ENCODE measurements around the gene MDGA2. TPM values are rescaled to one million over a fixed set of nuclear protein-coding genes. Genes with fewer than 3 reads are reported as not detected.

Gene MDGA2
- total and polyA plus RNA-seq, 2 of the 4 experiments (the other 2 are of a cell fraction), result 0.02 TPM; not detected in 1

DNA sequence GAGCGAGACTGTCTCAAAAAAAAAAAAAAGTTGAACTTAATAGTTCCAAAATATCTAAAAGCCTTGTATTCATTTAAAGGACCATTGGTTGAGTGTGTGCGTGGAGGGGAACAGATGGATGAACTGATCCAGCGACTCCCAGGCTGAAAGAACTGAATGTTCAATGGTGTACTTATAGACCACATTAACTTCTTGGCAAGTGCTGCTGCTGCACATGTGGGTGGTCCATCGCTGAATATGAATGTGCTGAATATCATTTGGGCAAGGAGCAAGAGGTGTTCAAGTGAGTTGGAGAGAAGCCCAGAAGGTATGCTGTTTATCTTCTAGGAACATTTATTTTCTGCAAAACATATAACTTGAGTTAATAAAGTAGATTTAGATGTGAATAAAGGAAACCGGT is 734.8 kb downstream of the MDGA2 start:
- ATAC-seq (ENCODE audit: low read depth), result no peak
- H2BK120ac ChIP-seq (ENCODE audit: low read depth, low read length), result no peak overlapping the region
- DNase-seq, result no peak
- WGBS, 2 experiments (ENCODE audit: extremely low coverage in 2 of 2, insufficient read length in 1 of 2), result no CpG with 5 or more reads among the region's 5 CpGs
- no peak overlapping the region for H3K4me3 ChIP-seq (ENCODE audit: insufficient read depth, low read depth, low read length)
- no peaks in the 10 kb centered on the region for H3K4me1 ChIP-seq (ENCODE audit: control insufficient read depth, insufficient read depth, low read length)
- no peak overlapping the region for H3K4me2 ChIP-seq (ENCODE audit: low read depth, low read length)
- H3K4ac ChIP-seq (ENCODE audit: low read depth, low read length), result no peak overlapping the region
- no peak overlapping the region for H4K5ac ChIP-seq (ENCODE audit: low read depth, low read length)
- H4K91ac ChIP-seq (ENCODE audit: insufficient read depth, low read depth, low read length), result no peak overlapping the region
- H2AK9ac ChIP-seq (replicated peaks; ENCODE audit: low read depth, low read length, poor library complexity), result no peak overlapping the region
- H2BK15ac ChIP-seq (ENCODE audit: low read depth, low read length), result no peak overlapping the region
- no peak overlapping the region for H4K8ac ChIP-seq (ENCODE audit: low read depth in 2 of 2, low read length in 2 of 2)
- intact Hi-C loops (cut with micrococcal nuclease), result no loop called here
- POLR2A ChIA-PET (ENCODE audit: unreplicated experiment), result no interaction called here
- H2AK5ac ChIP-seq (ENCODE audit: low read depth, low read length), result no peak overlapping the region
- BruUV-seq (replicated peaks), result no TSS peak
- TF ChIP-seq CEBPB (IDR thresholded peaks at IDR 0.05; ENCODE audit: low read depth, low read length) (no peak), MAZ (IDR thresholded peaks at IDR 0.05; ENCODE audit: borderline replicate concordance, low read depth, low read length) (no peak), BHLHE40 (IDR thresholded peaks at IDR 0.05; ENCODE audit: low read depth, low read length) (no peak), MXI1 (IDR thresholded peaks at IDR 0.05; ENCODE audit: borderline replicate concordance, low read depth, low read length) (no peak), MAFK (IDR thresholded peaks at IDR 0.05; ENCODE audit: low read depth, low read length) (no peak), SMC3 (IDR thresholded peaks at IDR 0.05; ENCODE audit: low read depth, low read length) (no peak), POLR2A (IDR thresholded peaks at IDR 0.05; ENCODE audit: low read depth, low read length) (no peak), ELK1 (IDR thresholded peaks at IDR 0.05; ENCODE audit: borderline replicate concordance, low read depth, low read length) (no peak), CTCF (conservative IDR thresholded peaks at IDR 0.05; ENCODE audit: low read depth, low read length) (no peak), RAD21 (IDR thresholded peaks at IDR 0.05; ENCODE audit: low read length) (no peak), USF2 (IDR thresholded peaks at IDR 0.05; ENCODE audit: low read depth, low read length) (no peak), RFX5 (IDR thresholded peaks at IDR 0.05; ENCODE audit: low read depth, low read length) (no peak), NFE2L2 (IDR thresholded peaks at IDR 0.05; ENCODE audit: low read depth, low read length) (no peak), FOS (IDR thresholded peaks at IDR 0.05; ENCODE audit: low read depth, low read length) (no peak), RCOR1 (IDR thresholded peaks at IDR 0.05; ENCODE audit: insufficient replicate concordance, low read length) (no peak), CHD1 (IDR thresholded peaks at IDR 0.05; ENCODE audit: low read depth, low read length) (no peak)
- CTCF ChIA-PET, result no interaction called here
- no peak overlapping the region for H3K23ac ChIP-seq (ENCODE audit: low read depth, low read length)
- H3K18ac ChIP-seq (ENCODE audit: low read depth, low read length), result no peak overlapping the region
- no peaks in the 10 kb centered on the region for H4K20me1 ChIP-seq (ENCODE audit: insufficient read depth, low read length)
- no peak overlapping the region for H3K27ac ChIP-seq (ENCODE audit: insufficient read depth, low read length)
- H3K9ac ChIP-seq (ENCODE audit: low read depth, low read length), result no peak overlapping the region
- no peak overlapping the region for H3K56ac ChIP-seq (ENCODE audit: extremely low read depth, insufficient read depth, low read length)
- no peaks in the 10 kb centered on the region for H3K36me3 ChIP-seq (ENCODE audit: control insufficient read depth, insufficient read depth, low read length)
- H3K14ac ChIP-seq (replicated peaks; ENCODE audit: low read depth, low read length), result no peak overlapping the region
- no peak overlapping the region for H2AFZ ChIP-seq (replicated peaks; ENCODE audit: low read length, poor library complexity)
- peaks cover 2% of the 10 kb centered on the region for H3K9me3 ChIP-seq (ENCODE audit: control insufficient read depth, insufficient read depth, low read length)
- dilution Hi-C loops (cut with HindIII; ENCODE audit: low sequenced_read_pairs, unreplicated experiment), result no loop called here
- H2BK5ac ChIP-seq (ENCODE audit: low read depth, low read length, poor library complexity, severe bottlenecking), result no peak overlapping the region
- no peaks in the 10 kb centered on the region for H3K79me1 ChIP-seq (ENCODE audit: low read depth in 1 of 2, low read length in 2 of 2)
- H2BK20ac ChIP-seq (ENCODE audit: low read depth, low read length), result no peak overlapping the region
- no peaks in the 10 kb centered on the region for H3K9me1 ChIP-seq (ENCODE audit: insufficient read depth, low read length)
- in situ Hi-C loops (cut with MboI; ENCODE audit: low sequenced_read_pairs), result no loop called here
- H3K27me3 ChIP-seq (ENCODE audit: control insufficient read depth, insufficient read depth, low read length), result no peaks in the 10 kb centered on the region

All from IMR-90 (cell line).